GM12874 (cell line): Measurements from ENCODE around the gene ZBTB21.

Experiments
- TF ChIP-seq, protein P1 (sequence below): IDR thresholded peaks from 2 replicates; pipeline ENCODE4 v1.5.1; 2011; ENCODE audit warnings: low read depth, mild to moderate bottlenecking, control low read depth, low read length, moderate library complexity; ENCODE audit not compliant: insufficient read depth

ZBTB21 gene

DNA sequence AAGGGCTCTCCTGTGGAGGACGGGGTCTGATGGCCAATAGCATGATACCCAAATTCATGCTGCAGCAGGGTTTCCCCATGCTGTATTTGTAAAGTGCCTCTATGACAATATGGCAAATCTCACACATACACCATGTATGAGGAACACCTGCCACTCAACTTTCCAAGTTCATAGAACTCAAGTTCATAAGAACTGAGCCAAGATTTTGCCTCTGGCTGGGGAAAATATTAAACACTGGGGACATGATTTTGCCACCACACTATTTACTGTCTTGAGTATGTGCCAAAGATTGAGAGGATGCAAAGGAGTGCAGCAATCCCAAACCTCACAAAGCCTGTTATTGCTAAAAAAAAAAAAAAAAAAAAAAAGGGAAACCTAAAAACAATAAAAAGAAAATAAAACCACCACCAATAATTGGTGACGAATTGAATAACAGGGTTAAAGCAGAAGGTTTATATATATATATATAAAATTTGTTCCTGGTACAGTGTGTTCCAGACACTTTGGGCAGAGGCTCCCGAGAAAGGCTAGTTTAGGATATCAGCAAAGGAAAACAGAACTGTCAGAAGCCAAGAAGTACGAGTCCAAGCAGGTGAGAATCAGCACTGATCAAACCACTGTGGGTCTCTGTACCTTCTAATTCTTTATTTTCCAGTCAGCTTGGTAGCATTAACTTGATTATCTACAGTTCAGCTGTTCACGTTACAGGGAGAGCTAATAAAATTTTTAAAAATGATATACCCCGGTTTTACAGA, 24.3 kb downstream of the ZBTB21 start:
- TF ChIP-seq, protein P1, sequence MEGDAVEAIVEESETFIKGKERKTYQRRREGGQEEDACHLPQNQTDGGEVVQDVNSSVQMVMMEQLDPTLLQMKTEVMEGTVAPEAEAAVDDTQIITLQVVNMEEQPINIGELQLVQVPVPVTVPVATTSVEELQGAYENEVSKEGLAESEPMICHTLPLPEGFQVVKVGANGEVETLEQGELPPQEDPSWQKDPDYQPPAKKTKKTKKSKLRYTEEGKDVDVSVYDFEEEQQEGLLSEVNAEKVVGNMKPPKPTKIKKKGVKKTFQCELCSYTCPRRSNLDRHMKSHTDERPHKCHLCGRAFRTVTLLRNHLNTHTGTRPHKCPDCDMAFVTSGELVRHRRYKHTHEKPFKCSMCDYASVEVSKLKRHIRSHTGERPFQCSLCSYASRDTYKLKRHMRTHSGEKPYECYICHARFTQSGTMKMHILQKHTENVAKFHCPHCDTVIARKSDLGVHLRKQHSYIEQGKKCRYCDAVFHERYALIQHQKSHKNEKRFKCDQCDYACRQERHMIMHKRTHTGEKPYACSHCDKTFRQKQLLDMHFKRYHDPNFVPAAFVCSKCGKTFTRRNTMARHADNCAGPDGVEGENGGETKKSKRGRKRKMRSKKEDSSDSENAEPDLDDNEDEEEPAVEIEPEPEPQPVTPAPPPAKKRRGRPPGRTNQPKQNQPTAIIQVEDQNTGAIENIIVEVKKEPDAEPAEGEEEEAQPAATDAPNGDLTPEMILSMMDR, result no peak

DNA sequence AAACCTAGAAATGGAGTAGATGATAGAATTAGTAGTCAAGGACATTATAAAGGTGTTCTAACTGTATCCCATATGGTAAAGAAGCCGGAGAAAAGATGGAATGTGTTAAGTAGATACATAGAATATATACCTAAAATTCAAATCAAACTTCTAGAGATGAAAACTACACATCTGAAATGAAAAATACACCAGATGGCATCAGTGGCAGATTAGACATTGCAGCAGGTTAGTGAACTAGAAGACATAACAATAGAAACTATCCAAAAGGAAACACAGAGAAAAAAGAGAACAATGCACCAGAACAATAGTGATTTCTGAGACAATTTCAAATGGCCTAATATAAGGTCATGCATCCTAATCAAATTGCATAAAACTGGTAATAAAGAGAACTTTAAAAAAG, 26.9 kb downstream of the ZBTB21 start:
- TF ChIP-seq, protein P1, result no peak

GRCh38 chr21:41980561-41980960, 29.6 kb downstream of the ZBTB21 start:
- TF ChIP-seq, protein P1, result no peak

DNA sequence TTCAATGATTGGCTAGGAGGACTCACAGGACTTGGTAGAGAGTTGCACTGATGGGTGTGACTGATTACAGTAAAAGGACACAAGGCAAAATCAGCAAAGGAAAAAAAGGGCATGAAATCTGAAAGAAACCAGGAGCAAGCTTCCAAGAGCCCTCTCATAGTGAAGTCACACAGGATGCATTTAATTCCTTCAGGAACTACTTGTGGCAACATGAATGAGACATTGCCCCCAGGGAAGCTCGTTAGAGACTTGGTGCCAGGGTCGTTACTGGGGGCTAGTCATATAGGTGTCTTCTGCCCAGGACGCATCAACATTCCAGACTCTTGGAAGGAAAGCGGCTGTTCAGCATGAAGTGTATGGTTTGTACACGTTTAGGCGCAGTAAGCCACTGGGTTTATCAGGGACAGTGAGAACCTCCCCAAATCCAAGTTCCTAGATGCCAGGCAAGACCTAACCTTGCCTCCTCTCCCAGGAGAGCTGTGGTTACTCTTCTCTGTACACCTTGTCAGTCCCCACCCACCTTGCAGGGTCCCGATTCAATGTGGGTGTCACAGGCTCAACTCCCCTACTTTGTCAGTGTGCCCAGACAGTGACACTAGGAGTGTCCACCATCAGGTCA, 30.3 kb downstream of the ZBTB21 start:
- TF ChIP-seq, protein P1, result no peak

DNA sequence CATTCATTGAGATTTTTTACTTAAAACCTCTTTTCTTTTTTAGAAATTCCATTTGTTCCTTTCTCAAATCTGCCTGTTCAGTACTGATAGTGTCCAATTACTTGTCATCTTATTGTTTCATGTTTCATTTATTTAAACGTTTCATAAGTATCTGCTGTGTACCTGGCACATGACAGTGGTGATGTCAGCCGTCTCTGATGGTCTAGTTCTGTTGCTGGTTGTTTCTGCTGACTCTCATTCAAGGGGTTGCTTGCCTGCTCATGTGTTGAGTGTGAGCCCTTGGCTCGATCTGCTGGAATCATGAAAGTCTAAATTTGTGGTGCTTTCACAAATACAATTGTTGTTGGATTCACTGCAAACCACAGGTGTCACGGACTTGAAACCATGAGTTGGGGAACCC, 30.8 kb downstream of the ZBTB21 start:
- TF ChIP-seq, protein P1, result no peak

GRCh38 chr21:41977034-41977950, 32.9 kb downstream of the ZBTB21 start:
- TF ChIP-seq, protein P1, result no peak

GRCh38 chr21:41976611-41977010, 33.5 kb downstream of the ZBTB21 start:
- TF ChIP-seq, protein P1, result no peak
